ENCODE measurements around the gene RABL6.

Gene RABL6

DNA sequence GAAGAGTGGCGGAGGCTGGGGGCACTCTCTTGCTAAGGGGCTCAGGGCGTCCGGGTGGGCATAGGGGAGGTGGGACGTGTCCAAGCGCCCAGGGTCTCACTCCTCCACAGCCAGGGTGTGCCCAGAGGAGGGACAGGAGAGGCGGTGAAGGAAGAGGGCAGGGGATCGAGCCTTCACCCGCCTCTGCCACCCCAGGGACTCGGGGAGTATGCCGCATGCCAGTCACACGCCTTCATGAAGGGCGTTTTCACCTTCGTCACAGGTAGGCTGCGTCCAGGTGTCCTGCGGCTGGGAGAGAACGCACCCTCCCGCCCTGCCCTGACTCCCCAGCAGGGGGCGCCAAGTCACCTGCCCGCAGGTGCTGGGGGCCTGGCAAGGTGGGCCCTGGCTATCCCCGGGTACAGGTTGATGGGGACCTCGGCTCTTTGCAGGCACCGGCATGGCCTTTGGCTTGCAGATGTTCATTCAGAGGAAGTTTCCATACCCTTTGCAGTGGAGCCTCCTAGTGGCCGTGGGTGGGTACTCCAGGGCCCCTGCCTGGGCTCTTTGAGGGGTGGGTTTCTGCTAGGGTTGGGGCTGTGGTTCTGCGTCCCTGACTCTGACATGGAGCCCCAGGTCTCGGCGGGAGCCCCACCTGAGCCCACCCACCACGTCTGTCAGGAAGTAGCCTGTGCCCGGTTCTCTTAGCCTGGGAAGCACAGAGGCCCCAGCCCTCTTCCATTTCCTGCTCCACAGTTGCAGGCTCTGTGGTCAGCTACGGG is 16.1 kb upstream of the RABL6 start:
- no peak for TF ChIP-seq BACH2 (CRISPR knock-in tag; IDR thresholded peaks at IDR 0.05; ENCODE audit: borderline replicate concordance)
- TF ChIP-seq, protein P1, sequence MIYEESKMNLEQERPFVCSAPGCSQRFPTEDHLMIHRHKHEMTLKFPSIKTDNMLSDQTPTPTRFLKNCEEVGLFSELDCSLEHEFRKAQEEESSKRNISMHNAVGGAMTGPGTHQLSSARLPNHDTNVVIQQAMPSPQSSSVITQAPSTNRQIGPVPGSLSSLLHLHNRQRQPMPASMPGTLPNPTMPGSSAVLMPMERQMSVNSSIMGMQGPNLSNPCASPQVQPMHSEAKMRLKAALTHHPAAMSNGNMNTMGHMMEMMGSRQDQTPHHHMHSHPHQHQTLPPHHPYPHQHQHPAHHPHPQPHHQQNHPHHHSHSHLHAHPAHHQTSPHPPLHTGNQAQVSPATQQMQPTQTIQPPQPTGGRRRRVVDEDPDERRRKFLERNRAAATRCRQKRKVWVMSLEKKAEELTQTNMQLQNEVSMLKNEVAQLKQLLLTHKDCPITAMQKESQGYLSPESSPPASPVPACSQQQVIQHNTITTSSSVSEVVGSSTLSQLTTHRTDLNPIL (CRISPR knock-in tag; IDR thresholded peaks at IDR 0.05; ENCODE audit: low read depth), result no peak
- TF ChIP-seq ZNF8 (CRISPR knock-in tag; IDR thresholded peaks at IDR 0.05), result no peak
- no peak for TF ChIP-seq ZNF565 (CRISPR knock-in tag; conservative IDR thresholded peaks at IDR 0.05; ENCODE audit: low read depth)
- TF ChIP-seq, protein P2, sequence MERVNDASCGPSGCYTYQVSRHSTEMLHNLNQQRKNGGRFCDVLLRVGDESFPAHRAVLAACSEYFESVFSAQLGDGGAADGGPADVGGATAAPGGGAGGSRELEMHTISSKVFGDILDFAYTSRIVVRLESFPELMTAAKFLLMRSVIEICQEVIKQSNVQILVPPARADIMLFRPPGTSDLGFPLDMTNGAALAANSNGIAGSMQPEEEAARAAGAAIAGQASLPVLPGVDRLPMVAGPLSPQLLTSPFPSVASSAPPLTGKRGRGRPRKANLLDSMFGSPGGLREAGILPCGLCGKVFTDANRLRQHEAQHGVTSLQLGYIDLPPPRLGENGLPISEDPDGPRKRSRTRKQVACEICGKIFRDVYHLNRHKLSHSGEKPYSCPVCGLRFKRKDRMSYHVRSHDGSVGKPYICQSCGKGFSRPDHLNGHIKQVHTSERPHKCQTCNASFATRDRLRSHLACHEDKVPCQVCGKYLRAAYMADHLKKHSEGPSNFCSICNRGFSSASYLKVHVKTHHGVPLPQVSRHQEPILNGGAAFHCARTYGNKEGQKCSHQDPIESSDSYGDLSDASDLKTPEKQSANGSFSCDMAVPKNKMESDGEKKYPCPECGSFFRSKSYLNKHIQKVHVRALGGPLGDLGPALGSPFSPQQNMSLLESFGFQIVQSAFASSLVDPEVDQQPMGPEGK (CRISPR knock-in tag; IDR thresholded peaks at IDR 0.05; ENCODE audit: borderline replicate concordance), result no peak
- TF ChIP-seq CSDC2 (CRISPR knock-in tag; IDR thresholded peaks at IDR 0.05), result no peak
- TF ChIP-seq, protein P3, sequence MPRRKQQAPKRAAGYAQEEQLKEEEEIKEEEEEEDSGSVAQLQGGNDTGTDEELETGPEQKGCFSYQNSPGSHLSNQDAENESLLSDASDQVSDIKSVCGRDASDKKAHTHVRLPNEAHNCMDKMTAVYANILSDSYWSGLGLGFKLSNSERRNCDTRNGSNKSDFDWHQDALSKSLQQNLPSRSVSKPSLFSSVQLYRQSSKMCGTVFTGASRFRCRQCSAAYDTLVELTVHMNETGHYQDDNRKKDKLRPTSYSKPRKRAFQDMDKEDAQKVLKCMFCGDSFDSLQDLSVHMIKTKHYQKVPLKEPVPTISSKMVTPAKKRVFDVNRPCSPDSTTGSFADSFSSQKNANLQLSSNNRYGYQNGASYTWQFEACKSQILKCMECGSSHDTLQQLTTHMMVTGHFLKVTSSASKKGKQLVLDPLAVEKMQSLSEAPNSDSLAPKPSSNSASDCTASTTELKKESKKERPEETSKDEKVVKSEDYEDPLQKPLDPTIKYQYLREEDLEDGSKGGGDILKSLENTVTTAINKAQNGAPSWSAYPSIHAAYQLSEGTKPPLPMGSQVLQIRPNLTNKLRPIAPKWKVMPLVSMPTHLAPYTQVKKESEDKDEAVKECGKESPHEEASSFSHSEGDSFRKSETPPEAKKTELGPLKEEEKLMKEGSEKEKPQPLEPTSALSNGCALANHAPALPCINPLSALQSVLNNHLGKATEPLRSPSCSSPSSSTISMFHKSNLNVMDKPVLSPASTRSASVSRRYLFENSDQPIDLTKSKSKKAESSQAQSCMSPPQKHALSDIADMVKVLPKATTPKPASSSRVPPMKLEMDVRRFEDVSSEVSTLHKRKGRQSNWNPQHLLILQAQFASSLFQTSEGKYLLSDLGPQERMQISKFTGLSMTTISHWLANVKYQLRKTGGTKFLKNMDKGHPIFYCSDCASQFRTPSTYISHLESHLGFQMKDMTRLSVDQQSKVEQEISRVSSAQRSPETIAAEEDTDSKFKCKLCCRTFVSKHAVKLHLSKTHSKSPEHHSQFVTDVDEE (CRISPR knock-in tag; IDR thresholded peaks at IDR 0.05), result no peak
- TF ChIP-seq, protein P4, sequence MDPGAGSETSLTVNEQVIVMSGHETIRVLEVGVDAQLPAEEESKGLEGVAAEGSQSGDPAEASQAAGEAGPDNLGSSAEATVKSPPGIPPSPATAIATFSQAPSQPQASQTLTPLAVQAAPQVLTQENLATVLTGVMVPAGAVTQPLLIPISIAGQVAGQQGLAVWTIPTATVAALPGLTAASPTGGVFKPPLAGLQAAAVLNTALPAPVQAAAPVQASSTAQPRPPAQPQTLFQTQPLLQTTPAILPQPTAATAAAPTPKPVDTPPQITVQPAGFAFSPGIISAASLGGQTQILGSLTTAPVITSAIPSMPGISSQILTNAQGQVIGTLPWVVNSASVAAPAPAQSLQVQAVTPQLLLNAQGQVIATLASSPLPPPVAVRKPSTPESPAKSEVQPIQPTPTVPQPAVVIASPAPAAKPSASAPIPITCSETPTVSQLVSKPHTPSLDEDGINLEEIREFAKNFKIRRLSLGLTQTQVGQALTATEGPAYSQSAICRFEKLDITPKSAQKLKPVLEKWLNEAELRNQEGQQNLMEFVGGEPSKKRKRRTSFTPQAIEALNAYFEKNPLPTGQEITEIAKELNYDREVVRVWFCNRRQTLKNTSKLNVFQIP (CRISPR knock-in tag; IDR thresholded peaks at IDR 0.05; ENCODE audit: borderline replicate concordance, low read depth), result no peak
- TF ChIP-seq ZNF70 (CRISPR knock-in tag; IDR thresholded peaks at IDR 0.05), result no peak
- peak; percentile 14 for ATAC-seq

DNA sequence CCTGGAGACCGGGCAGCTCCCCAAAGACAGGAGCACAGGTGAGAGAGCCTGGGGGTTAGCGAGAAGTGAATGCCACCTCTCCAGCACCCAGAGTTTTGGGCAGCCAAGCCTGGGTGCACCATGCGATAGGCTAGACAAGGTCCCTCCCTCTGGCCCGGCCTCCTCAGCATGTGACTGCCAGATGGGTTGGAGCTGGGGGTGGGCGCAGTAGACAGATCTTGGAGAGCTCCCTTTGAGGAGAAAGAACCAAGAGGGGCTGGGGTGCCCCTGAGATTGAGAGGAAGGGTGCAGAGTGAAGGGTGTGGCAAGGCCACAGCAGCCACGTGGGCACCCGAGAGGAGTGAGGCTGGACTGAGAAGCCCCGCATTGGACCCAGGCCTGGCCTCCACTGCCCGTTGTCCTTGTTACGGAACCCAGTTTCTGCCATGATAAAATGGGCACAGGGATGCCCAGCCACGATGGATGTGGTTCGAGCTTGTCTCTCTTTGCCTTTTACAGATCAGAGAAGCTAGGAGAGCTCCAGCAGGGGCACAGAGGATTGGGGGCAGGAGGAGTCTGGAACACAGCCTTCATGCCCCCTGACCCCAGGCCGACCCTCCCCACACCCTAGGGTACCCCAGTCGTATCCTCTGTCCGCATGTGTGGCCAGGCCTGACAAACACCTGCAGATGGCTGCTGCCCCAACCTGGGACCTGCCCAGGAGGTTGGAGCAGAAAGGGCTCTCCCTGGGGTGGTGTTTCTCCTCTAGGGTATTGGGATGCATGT is 15.2 kb upstream of the RABL6 start:
- no peak for ATAC-seq

DNA sequence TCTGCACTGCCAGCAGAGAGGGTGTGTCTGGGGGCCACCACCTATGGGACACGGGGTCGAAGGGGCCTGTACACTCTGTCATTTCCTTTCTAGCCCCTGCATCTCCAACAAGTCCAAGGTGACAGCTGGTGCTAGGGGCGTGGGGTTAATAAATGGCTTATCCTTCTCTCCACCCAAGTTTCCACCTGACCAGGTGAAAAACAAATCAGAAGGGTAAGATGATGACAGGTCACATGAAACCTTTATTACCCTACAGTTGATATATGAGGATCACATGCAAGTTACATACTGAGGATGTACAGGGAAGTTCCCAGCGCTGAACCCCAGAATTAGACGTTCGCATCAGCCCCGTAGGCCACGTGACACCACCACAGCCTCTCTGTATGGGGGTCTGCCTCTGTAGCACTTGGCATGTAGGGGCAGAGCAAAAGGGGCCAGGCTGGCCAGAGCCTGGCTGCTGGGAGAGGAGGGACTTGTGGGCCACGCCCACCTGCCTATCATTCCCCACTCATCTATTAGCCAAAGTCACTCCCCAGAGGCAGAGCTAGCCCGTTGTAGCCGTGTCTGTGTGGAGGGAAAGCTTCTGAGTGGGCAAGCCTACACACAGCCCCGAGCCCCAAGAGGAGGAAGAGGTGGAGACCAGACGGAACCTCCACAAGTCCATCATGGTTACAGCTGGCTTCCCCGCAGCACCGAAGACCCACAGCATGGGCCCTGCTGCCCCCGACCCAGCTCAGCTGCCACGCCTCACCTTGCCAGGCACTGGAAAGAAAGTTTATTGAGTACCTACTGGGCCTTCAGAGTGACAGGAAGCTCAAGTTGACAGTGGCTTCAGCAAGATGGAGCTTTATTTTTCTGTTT is 14.4 kb upstream of the RABL6 start:
- no peak for ATAC-seq

More for the DNA sequence above, 15.2 kb upstream of the RABL6 start:
- TF ChIP-seq TCF4 (CRISPR knock-in tag; IDR thresholded peaks at IDR 0.05; ENCODE audit: borderline replicate concordance), result no peak
- TF ChIP-seq CSDC2 (CRISPR knock-in tag; IDR thresholded peaks at IDR 0.05), result no peak
- TF ChIP-seq ZC3H10 (CRISPR knock-in tag; IDR thresholded peaks at IDR 0.05), result no peak

More for the DNA sequence above, 14.4 kb upstream of the RABL6 start:
- TF ChIP-seq ZNF70 (CRISPR knock-in tag; IDR thresholded peaks at IDR 0.05), result no peak
- TF ChIP-seq, protein P5, sequence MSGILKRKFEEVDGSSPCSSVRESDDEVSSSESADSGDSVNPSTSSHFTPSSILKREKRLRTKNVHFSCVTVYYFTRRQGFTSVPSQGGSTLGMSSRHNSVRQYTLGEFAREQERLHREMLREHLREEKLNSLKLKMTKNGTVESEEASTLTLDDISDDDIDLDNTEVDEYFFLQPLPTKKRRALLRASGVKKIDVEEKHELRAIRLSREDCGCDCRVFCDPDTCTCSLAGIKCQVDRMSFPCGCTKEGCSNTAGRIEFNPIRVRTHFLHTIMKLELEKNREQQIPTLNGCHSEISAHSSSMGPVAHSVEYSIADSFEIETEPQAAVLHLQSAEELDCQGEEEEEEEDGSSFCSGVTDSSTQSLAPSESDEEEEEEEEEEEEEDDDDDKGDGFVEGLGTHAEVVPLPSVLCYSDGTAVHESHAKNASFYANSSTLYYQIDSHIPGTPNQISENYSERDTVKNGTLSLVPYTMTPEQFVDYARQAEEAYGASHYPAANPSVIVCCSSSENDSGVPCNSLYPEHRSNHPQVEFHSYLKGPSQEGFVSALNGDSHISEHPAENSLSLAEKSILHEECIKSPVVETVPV (CRISPR knock-in tag; IDR thresholded peaks at IDR 0.05), result no peak
- no peak for TF ChIP-seq SNAI2 (CRISPR knock-in tag; IDR thresholded peaks at IDR 0.05)
- TF ChIP-seq ARNTL (CRISPR knock-in tag; IDR thresholded peaks at IDR 0.05; ENCODE audit: borderline replicate concordance, low read depth), result no peak
- no peak for TF ChIP-seq ZNF565 (CRISPR knock-in tag; conservative IDR thresholded peaks at IDR 0.05; ENCODE audit: low read depth)
- TF ChIP-seq ZNF8 (CRISPR knock-in tag; IDR thresholded peaks at IDR 0.05), result no peak
- no peak for TF ChIP-seq ZC3H10 (CRISPR knock-in tag; IDR thresholded peaks at IDR 0.05)
- TF ChIP-seq ISL1 (CRISPR knock-in tag; IDR thresholded peaks at IDR 0.05), result no peak
- TF ChIP-seq, protein P1 (CRISPR knock-in tag; IDR thresholded peaks at IDR 0.05; ENCODE audit: low read depth), result no peak
- TF ChIP-seq, protein P4 (CRISPR knock-in tag; IDR thresholded peaks at IDR 0.05; ENCODE audit: borderline replicate concordance, low read depth), result no peak
- TF ChIP-seq PPARA (CRISPR knock-in tag; IDR thresholded peaks at IDR 0.05; ENCODE audit: borderline replicate concordance), result no peak
- no peak for TF ChIP-seq ESRRG (CRISPR knock-in tag; IDR thresholded peaks at IDR 0.05)
- no peak for TF ChIP-seq ZFP3 (CRISPR knock-in tag; IDR thresholded peaks at IDR 0.05)
- no peak for TF ChIP-seq GLIS3 (CRISPR knock-in tag; IDR thresholded peaks at IDR 0.05)
- TF ChIP-seq RARB (CRISPR knock-in tag; IDR thresholded peaks at IDR 0.05), result no peak

Measured in SK-N-SH treated with all-trans-retinoic acid at 6 μM for 48 hours (cell line).